ENCODE measurements around the gene MPDZ.

The MPDZ gene

GRCh38 chr9:13175732-13176131 lies 103.8 kb downstream of the MPDZ start:
- TF ChIP-seq, protein P1, sequence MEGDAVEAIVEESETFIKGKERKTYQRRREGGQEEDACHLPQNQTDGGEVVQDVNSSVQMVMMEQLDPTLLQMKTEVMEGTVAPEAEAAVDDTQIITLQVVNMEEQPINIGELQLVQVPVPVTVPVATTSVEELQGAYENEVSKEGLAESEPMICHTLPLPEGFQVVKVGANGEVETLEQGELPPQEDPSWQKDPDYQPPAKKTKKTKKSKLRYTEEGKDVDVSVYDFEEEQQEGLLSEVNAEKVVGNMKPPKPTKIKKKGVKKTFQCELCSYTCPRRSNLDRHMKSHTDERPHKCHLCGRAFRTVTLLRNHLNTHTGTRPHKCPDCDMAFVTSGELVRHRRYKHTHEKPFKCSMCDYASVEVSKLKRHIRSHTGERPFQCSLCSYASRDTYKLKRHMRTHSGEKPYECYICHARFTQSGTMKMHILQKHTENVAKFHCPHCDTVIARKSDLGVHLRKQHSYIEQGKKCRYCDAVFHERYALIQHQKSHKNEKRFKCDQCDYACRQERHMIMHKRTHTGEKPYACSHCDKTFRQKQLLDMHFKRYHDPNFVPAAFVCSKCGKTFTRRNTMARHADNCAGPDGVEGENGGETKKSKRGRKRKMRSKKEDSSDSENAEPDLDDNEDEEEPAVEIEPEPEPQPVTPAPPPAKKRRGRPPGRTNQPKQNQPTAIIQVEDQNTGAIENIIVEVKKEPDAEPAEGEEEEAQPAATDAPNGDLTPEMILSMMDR (IDR thresholded peaks at IDR 0.05; ENCODE audit: control insufficient read depth, extremely low read depth, insufficient read depth): no peak
- H3K4me3 ChIP-seq (ENCODE audit: low read depth, low read length): no peak overlapping the region
- DNase-seq (ENCODE audit: low read depth): no peak

- DNase-seq (ENCODE audit: low read depth): no peak
- TF ChIP-seq, protein P1 (IDR thresholded peaks at IDR 0.05; ENCODE audit: control insufficient read depth, extremely low read depth, insufficient read depth): no peak
- H3K4me3 ChIP-seq (ENCODE audit: low read depth, low read length): no peak overlapping the region
These were observed 104.4 kb downstream of the MPDZ start for GRCh38 chr9:13174906-13175639.

GRCh38 chr9:13173553-13173952 lies 105.9 kb downstream of the MPDZ start:
- TF ChIP-seq, protein P1 (IDR thresholded peaks at IDR 0.05; ENCODE audit: control insufficient read depth, extremely low read depth, insufficient read depth): no peak
- no peak overlapping the region for H3K4me3 ChIP-seq (ENCODE audit: low read depth, low read length)
- no peak for DNase-seq (ENCODE audit: low read depth)

- no peak overlapping the region for H3K4me3 ChIP-seq (ENCODE audit: low read depth, low read length)
These were observed 108.2 kb downstream of the MPDZ start for GRCh38 chr9:13171261-13171660.

DNA sequence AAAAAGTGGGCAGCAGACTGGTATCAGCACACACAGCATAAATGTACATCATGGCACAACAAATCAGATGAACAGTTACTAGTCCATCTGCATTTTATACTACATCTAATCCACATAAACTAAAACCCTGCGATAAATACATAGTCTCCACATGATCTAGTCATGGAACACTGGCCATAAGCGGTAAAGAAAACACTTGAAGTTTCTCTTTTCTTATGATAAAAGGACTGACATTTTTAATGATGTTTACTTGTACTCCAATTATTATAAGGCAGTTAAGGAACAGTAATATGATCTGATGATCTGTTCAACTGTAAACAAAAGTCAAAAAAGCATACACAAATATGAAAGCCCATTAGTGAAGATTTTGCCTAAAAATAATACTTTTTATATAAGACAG lies 112.5 kb downstream of the MPDZ start:
- H3K4me3 ChIP-seq (ENCODE audit: low read depth, low read length): no peak overlapping the region
- TF ChIP-seq, protein P1 (IDR thresholded peaks at IDR 0.05; ENCODE audit: control insufficient read depth, extremely low read depth, insufficient read depth): no peak
- no peak for DNase-seq (ENCODE audit: low read depth)

More at GRCh38 chr9:13171261-13171660, 108.2 kb downstream of the MPDZ start:
- TF ChIP-seq, protein P1 (IDR thresholded peaks at IDR 0.05; ENCODE audit: control insufficient read depth, extremely low read depth, insufficient read depth): no peak
- DNase-seq (ENCODE audit: low read depth): no peak

DNA sequence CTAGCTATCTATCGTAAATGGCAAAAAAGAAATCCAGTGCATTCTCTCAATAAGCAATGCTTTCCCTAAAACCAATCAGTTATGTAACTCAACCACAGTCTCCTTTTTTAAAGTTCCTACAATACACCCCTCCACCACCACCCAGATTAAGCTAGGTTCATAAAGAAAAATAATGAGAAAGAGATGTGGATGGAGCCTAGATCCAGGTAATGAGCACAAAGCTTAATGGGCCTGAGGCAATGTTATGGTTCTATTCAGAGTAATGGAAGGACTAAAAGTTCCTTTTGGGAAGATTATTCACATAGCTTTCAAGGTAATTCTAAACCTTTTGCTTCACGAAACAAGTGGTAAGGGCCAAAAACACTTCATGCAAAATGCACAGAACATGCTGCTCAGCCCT lies 113.5 kb downstream of the MPDZ start:
- TF ChIP-seq, protein P1 (IDR thresholded peaks at IDR 0.05; ENCODE audit: control insufficient read depth, extremely low read depth, insufficient read depth): no peak

More for the DNA sequence above, 113.5 kb downstream of the MPDZ start:
- no peak overlapping the region for H3K4me3 ChIP-seq (ENCODE audit: low read depth, low read length)
- DNase-seq (ENCODE audit: low read depth): no peak
